Neural cell (in vitro differentiated cells): ENCODE data around the gene PEAK1. TPM values are rescaled to one million over a fixed set of nuclear protein-coding genes. Genes with fewer than 3 reads are reported as not detected.

Experiments used
- H2AFZ ChIP-seq: fragments of 200-600, 300-800 bp; sonication (generic), shearing (Covaris generic); 2 replicates; pipeline ENCODE4 v1.6.0; 2014; ENCODE audit warnings: low read depth, mild to moderate bottlenecking, antibody characterized with exemption, low read length, moderate library complexity
- H3F3A ChIP-seq: fragments of 200-600 bp; shearing (Covaris generic); 2 replicates; pipeline ENCODE4 v1.6.1; 2016; ENCODE audit warnings: mild to moderate bottlenecking, moderate library complexity, mixed read lengths, antibody characterized with exemption, low read length; ENCODE audit not compliant: insufficient read depth, poor library complexity, severe bottlenecking
- H3K27ac ChIP-seq: fragments of 200-600, 300-800 bp; sonication (generic), shearing (Covaris generic); 2 replicates; pipeline ENCODE4 v1.5.1; 2014; ENCODE audit warnings: mild to moderate bottlenecking, low read length, moderate library complexity
- H3K27me3 ChIP-seq: fragments of 300-800, 200-600 bp; sonication (generic), shearing (Covaris generic); 2 replicates; pipeline ENCODE4 v1.6.0; 2014; ENCODE audit warnings: mild to moderate bottlenecking, low read depth, low read length, moderate library complexity; ENCODE audit not compliant: insufficient read depth
- H3K36me3 ChIP-seq: fragments of 300-800, 200-600 bp; sonication (generic), shearing (Covaris generic); 2 replicates; pipeline ENCODE4 v1.5.1; 2014; ENCODE audit warnings: mild to moderate bottlenecking, antibody characterized with exemption, low read length, moderate library complexity; ENCODE audit not compliant: insufficient read depth
- H3K4me2 ChIP-seq: fragments of 300-800, 200-600 bp; sonication (generic), shearing (Covaris generic); 2 replicates; pipeline ENCODE4 v1.6.0; 2014; ENCODE audit warnings: mild to moderate bottlenecking, low read length
- H3K4me3 ChIP-seq: fragments of 300-800, 200-600 bp; sonication (generic), shearing (Covaris generic); 2 replicates; pipeline ENCODE4 v1.5.1; 2014; ENCODE audit warnings: mild to moderate bottlenecking, low read length, moderate library complexity
- H3K79me2 ChIP-seq: fragments of 200-600 bp; shearing (Covaris generic); replicated peaks from 2 replicates; pipeline ENCODE4 v1.6.0; 2014; ENCODE audit warnings: mild to moderate bottlenecking, low read length, moderate library complexity; ENCODE audit not compliant: insufficient read depth
- H3K9ac ChIP-seq: fragments of 300-800, 200-600 bp; sonication (generic), shearing (Covaris generic); 2 replicates; pipeline ENCODE4 v1.6.1; 2016; ENCODE audit warnings: mild to moderate bottlenecking, low read length, mixed read lengths
- H3K9me2 ChIP-seq: fragments of 200-600 bp; shearing (Covaris generic); 2 replicates; pipeline ENCODE4 v1.6.1; 2016; ENCODE audit warnings: mild to moderate bottlenecking, low read length, mixed read lengths; ENCODE audit not compliant: insufficient read depth
- H3K9me3 ChIP-seq: fragments of 200-600, 300-800 bp; sonication (generic), shearing (Covaris generic); 2 replicates; pipeline ENCODE4 v1.6.1; 2016; ENCODE audit warnings: mild to moderate bottlenecking, mixed run types, low read length, moderate library complexity, mixed read lengths
- H4K20me1 ChIP-seq: fragments of 200-600 bp; shearing (Covaris generic); 2 replicates; pipeline ENCODE4 v1.6.1; 2016; ENCODE audit warnings: mild to moderate bottlenecking, mixed run types; ENCODE audit not compliant: insufficient read depth
- EP300 ChIP-seq: fragments of 450-650 bp; conservative IDR thresholded peaks from 2 replicates; pipeline ENCODE4 v1.6.1; 2014; ENCODE audit warnings: antibody characterized with exemption, mild to moderate bottlenecking, moderate library complexity; ENCODE audit not compliant: poor library complexity, severe bottlenecking
- EZH2 ChIP-seq: fragments of 200-600, 300-800 bp; shearing (Covaris generic), sonication (generic); IDR thresholded peaks from 2 replicates; pipeline ENCODE4 v1.6.1; 2014; ENCODE audit warnings: antibody characterized with exemption, low read length, borderline replicate concordance, mild to moderate bottlenecking; ENCODE audit not compliant: insufficient read depth, poor library complexity, severe bottlenecking
- MXI1 ChIP-seq: fragments of 450-650 bp; conservative IDR thresholded peaks from 2 replicates; pipeline ENCODE4 v1.6.1; 2014; ENCODE audit warnings: antibody characterized with exemption, mild to moderate bottlenecking; ENCODE audit not compliant: poor library complexity, severe bottlenecking
- POLR2AphosphoS5 ChIP-seq: IDR thresholded peaks from 2 replicates; pipeline ENCODE4 v1.6.1; 2012
- RAD21 ChIP-seq: fragments of 450-650 bp; conservative IDR thresholded peaks from 2 replicates; pipeline ENCODE4 v1.6.1; 2014; ENCODE audit warnings: antibody characterized with exemption, mild to moderate bottlenecking, moderate library complexity
- SMC3 ChIP-seq: fragments of 450-650 bp; conservative IDR thresholded peaks from 2 replicates; pipeline ENCODE4 v1.6.1; 2014; ENCODE audit warnings: antibody characterized with exemption, mild to moderate bottlenecking, moderate library complexity; ENCODE audit not compliant: poor library complexity
- TAF1 ChIP-seq: IDR thresholded peaks from 2 replicates; pipeline ENCODE4 v1.6.1; 2012; ENCODE audit warnings: low read depth
- polyA plus RNA-seq: library from polyadenylated mRNA; depleted of rRNA; stranded (reverse); fragments of >200 nt; gene quantifications from 2 replicates; pipeline ENCODE4 v1.2.3, GENCODE V29; 2014
- TF ChIP-seq, protein P1 (sequence below): fragments of 450-650 bp; IDR thresholded peaks from 2 replicates; pipeline ENCODE4 v1.5.1; 2014; ENCODE audit warnings: antibody characterized with exemption, mild to moderate bottlenecking, moderate library complexity; ENCODE audit not compliant: poor library complexity, severe bottlenecking
- TF ChIP-seq, protein P2 (sequence below): IDR thresholded peaks from 2 replicates; pipeline ENCODE4 v1.6.1; 2012; ENCODE audit warnings: borderline replicate concordance

Gene PEAK1
- polyA plus RNA-seq, 1 donor from 2014 or later, result 5.8 TPM

DNA sequence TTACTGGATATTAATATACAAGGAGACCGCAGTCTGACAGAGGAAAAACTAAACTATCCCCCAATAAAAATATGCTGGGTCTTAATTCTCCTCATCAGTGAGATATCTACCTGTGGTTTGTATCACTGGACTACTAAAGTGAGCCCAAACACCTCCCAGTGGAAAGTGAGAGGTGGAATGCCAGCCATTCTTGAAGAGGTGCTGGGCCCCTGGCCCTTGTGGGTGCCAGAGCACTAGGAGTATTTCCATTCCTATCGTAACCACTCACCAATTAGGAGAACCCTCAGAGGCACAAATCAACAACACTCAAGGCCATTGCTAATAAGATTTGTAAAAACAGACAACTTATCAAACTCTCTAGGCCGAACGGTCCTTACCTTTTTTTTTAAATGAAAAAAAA lies 227.5 kb downstream of the PEAK1 start:
- H3K9me2 ChIP-seq, result no peaks in the 10 kb centered on the region
- H3K27me3 ChIP-seq, result no peaks in the 10 kb centered on the region
- TF ChIP-seq SMC3 (no peak), RAD21 (no peak), POLR2AphosphoS5 (no peak)
- H3K4me3 ChIP-seq, result no peak overlapping the region
- H3K9ac ChIP-seq, result no peak overlapping the region
- H3K9me3 ChIP-seq, result no peaks in the 10 kb centered on the region
- H3K27ac ChIP-seq, result no peak overlapping the region
- no peak overlapping the region for H2AFZ ChIP-seq
- H4K20me1 ChIP-seq, result no peaks in the 10 kb centered on the region
- H3K79me2 ChIP-seq, result no peaks in the 10 kb centered on the region
- H3K4me2 ChIP-seq, result no peak overlapping the region
- H3F3A ChIP-seq, result no peaks in the 10 kb centered on the region
- no peaks in the 10 kb centered on the region for H3K36me3 ChIP-seq

DNA sequence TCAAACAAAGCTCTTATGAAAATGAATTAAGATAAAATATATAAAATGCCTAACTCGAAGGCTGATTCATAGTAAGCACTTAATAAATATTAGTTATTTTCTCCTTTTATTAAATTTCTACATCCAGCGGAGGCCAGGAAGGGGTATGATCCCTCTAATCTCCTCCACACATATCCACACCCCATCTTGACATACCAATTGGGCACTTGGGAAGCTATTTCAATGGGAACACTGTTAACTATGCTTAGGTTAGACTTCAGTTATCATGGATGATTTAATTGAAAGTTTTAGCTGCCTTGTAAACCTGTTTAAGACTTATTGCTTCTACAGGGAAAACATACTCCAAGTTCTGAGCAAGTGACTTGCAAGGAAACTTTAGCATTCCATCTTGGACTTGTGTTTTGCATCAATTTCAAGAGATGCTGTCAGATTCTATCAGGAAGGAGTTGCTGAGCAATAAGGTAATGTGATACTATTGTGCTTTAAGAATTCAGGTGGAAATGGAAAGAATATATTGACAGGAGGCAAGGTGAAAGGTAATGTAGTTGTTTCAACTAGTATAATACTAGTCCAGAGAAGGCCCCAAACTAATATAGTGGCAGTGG lies 228.6 kb downstream of the PEAK1 start:
- H3K79me2 ChIP-seq, result no peaks in the 10 kb centered on the region
- no peak overlapping the region for H3K27ac ChIP-seq
- no peaks in the 10 kb centered on the region for H3F3A ChIP-seq
- no peaks in the 10 kb centered on the region for H3K9me2 ChIP-seq
- H3K27me3 ChIP-seq, result no peaks in the 10 kb centered on the region
- no peak overlapping the region for H3K9ac ChIP-seq
- no peak overlapping the region for H3K4me2 ChIP-seq
- H4K20me1 ChIP-seq, result no peaks in the 10 kb centered on the region
- TF ChIP-seq TAF1, result no peak
- no peak for TF ChIP-seq RAD21
- TF ChIP-seq EZH2, result no peak
- no peak for TF ChIP-seq MXI1
- TF ChIP-seq, protein P1, sequence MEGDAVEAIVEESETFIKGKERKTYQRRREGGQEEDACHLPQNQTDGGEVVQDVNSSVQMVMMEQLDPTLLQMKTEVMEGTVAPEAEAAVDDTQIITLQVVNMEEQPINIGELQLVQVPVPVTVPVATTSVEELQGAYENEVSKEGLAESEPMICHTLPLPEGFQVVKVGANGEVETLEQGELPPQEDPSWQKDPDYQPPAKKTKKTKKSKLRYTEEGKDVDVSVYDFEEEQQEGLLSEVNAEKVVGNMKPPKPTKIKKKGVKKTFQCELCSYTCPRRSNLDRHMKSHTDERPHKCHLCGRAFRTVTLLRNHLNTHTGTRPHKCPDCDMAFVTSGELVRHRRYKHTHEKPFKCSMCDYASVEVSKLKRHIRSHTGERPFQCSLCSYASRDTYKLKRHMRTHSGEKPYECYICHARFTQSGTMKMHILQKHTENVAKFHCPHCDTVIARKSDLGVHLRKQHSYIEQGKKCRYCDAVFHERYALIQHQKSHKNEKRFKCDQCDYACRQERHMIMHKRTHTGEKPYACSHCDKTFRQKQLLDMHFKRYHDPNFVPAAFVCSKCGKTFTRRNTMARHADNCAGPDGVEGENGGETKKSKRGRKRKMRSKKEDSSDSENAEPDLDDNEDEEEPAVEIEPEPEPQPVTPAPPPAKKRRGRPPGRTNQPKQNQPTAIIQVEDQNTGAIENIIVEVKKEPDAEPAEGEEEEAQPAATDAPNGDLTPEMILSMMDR, result no peak
- TF ChIP-seq EP300, result no peak
- TF ChIP-seq POLR2AphosphoS5, result no peak
- TF ChIP-seq, protein P2, sequence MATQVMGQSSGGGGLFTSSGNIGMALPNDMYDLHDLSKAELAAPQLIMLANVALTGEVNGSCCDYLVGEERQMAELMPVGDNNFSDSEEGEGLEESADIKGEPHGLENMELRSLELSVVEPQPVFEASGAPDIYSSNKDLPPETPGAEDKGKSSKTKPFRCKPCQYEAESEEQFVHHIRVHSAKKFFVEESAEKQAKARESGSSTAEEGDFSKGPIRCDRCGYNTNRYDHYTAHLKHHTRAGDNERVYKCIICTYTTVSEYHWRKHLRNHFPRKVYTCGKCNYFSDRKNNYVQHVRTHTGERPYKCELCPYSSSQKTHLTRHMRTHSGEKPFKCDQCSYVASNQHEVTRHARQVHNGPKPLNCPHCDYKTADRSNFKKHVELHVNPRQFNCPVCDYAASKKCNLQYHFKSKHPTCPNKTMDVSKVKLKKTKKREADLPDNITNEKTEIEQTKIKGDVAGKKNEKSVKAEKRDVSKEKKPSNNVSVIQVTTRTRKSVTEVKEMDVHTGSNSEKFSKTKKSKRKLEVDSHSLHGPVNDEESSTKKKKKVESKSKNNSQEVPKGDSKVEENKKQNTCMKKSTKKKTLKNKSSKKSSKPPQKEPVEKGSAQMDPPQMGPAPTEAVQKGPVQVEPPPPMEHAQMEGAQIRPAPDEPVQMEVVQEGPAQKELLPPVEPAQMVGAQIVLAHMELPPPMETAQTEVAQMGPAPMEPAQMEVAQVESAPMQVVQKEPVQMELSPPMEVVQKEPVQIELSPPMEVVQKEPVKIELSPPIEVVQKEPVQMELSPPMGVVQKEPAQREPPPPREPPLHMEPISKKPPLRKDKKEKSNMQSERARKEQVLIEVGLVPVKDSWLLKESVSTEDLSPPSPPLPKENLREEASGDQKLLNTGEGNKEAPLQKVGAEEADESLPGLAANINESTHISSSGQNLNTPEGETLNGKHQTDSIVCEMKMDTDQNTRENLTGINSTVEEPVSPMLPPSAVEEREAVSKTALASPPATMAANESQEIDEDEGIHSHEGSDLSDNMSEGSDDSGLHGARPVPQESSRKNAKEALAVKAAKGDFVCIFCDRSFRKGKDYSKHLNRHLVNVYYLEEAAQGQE, result no peak
- no peak for TF ChIP-seq SMC3
- no peaks in the 10 kb centered on the region for H3K36me3 ChIP-seq
- no peaks in the 10 kb centered on the region for H3K9me3 ChIP-seq
- H3K4me3 ChIP-seq, result no peak overlapping the region
- H2AFZ ChIP-seq, result no peak overlapping the region
